WTC11 (cell line): ENCODE results near the gene HTRA1.

Experiments
- CTCF ChIP-seq: fragments of 200-600 bp; IDR thresholded peaks from 2 replicates; pipeline ENCODE4 v1.8.0; 2022; ENCODE audit warnings: antibody characterized with exemption
- GABPB1 ChIP-seq: sonication (generic); formaldehyde crosslinking; IDR thresholded peaks from 2 replicates; pipeline ENCODE4 v1.8.1; 2023; ENCODE audit warnings: mild to moderate bottlenecking, missing genetic modification reagents
- SMAD4 ChIP-seq: sonication (generic); formaldehyde crosslinking; IDR thresholded peaks from 2 replicates; pipeline ENCODE4 v1.8.0; 2022; ENCODE audit warnings: mild to moderate bottlenecking, missing genetic modification reagents

- TF ChIP-seq CTCF (no peak), GABPB1 (CRISPR knock-in tag) (no peak), SMAD4 (CRISPR knock-in tag) (no peak)
Observed at GRCh38 chr10:122476333-122476695, 15.0 kb downstream of the HTRA1 start.
